Measurements from ENCODE around the gene SPATA2. TPM values are rescaled to one million over a fixed set of nuclear protein-coding genes. Genes with fewer than 3 reads are reported as not detected.

SPATA2 gene
- total and polyA plus RNA-seq, 4 donors: 2.9 to 5.8 (median 4.3) TPM

DNA sequence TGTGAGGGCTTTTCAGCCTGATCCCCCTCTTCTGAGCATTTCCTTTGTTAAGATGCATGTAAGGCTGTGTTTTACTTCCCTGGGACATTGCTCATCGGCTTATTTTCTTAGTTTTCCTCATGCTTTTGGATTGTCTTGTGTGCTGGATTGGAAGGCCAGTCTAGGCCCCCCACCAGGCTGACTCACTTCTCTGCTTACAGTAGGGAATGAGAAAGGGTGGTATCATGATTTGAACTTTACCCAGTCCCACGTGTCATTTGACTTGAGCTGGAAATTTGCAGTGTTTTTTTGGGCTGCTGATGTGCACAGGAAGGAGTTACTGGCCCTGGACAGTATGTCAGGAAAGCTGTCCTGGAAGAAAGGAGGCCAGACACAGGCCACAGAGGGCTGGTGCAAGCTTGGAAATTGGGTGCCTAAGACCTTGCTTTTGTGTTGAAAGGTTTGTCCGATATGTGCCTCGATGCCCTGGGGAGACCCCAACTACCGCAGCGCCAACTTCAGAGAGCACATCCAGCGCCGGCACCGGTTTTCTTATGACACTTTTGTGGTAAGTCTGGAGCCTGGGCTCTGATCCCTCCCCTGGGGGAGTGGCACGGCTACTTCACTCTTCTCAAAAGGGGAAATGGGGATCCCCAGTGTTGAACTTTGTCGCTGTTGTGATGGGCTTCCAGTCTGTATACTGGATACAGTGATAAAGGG, 33.6 kb upstream of the SPATA2 start:
- 88 to 89% methylated on average over 11 of the region's 11 CpGs for WGBS, 2 donors
- no peak for ATAC-seq (ENCODE audit: low FRiP score)
- Histone ChIP-seq H3K9me3 (ENCODE audit: control insufficient read depth, low read length) (no peaks in the 10 kb centered on the region), H3K27me3 (ENCODE audit: control insufficient read depth in 1 of 2, insufficient read depth in 2 of 2, low read length in 1 of 2) (no peaks in the 10 kb centered on the region), H3K36me3 (ENCODE audit: control insufficient read depth in 1 of 2, insufficient read depth in 2 of 2, low read length in 1 of 2) (peaks cover 3 to 9% of the 10 kb centered on the region in 2 donors), H3K4me3 (ENCODE audit: low read length in 2 of 2) (no peak overlapping the region), H3K4me1 (ENCODE audit: control insufficient read depth in 1 of 2, insufficient read depth in 2 of 2, low read length in 2 of 2) (no peaks in the 10 kb centered on the region), H3K27ac (ENCODE audit: low read depth in 1 of 2, low read length in 2 of 2) (no peak overlapping the region)
- DNase-seq: peak in 1 of 2 donors; percentile 66
- intact Hi-C loops (cut with DNase I): no loop called here

DNA sequence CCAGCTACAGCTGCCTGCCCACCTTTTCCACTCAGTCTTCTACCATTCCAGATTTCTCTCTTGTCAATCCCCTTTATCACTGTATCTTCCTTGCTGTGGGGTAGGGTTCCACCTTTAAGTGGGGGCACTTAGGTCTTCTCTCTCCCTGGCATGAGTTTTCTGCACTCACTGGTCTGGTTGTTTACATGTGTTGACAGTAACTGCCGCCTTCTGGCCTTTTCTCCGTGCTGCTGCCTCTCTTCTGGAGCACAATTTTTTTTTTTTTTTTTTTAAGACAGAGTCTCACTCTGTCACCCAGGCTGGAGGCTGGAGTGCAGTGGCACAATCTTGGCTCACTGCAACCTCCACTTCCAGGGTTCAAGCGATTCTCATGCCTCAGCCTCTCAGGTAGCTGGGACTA, 32.8 kb upstream of the SPATA2 start:
- Histone ChIP-seq H3K4me1 (ENCODE audit: control insufficient read depth in 1 of 2, insufficient read depth in 2 of 2, low read length in 2 of 2) (no peaks in the 10 kb centered on the region), H3K9me3 (ENCODE audit: control insufficient read depth, low read length) (no peaks in the 10 kb centered on the region), H3K4me3 (ENCODE audit: low read length in 2 of 2) (no peak overlapping the region), H3K27ac (ENCODE audit: low read depth in 1 of 2, low read length in 2 of 2) (no peak overlapping the region), H3K36me3 (ENCODE audit: control insufficient read depth in 1 of 2, insufficient read depth in 2 of 2, low read length in 1 of 2) (peaks cover 4 to 8% of the 10 kb centered on the region in 2 donors), H3K27me3 (ENCODE audit: control insufficient read depth in 1 of 2, insufficient read depth in 2 of 2, low read length in 1 of 2) (no peaks in the 10 kb centered on the region)
- 82 to 86% methylated on average over 3 of the region's 3 CpGs for WGBS, 2 donors
- intact Hi-C loops (cut with DNase I): no loop called here
- ATAC-seq (ENCODE audit: low FRiP score) (no peak), DNase-seq (no peak)

DNA sequence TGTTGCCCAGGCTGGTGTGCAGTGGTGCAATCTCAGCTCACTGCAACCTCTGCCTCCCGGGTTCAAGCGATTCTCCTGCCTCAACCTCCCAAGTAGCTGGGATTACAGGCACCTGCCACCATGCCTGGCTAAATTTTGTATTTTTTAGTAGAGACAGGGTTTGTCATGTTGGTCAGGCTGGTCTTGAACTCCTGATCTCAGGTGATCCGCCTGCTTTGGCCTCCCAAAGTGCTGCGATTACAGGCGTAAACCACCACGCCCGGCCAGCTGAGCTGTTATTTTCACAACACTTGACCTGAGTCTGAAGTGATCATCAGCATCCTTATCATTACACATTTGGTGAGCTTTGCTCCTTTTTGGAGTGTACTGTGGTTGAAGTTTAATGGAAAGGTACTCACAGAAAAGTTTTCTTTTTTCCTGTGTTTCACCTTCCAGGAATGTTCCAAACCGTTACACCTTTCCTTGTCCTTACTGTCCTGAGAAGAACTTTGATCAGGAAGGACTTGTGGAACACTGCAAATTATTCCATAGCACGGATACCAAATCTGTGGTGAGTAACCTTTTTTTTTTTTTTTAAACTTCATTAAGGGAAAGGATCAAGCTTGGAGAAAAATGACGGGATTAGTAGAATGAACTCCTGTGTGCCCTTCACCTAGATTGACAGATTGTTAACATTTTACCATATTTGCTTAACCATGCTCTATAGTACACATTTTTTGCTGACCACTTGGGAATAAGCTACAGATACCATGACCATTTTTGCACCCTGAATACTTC, 30.6 kb upstream of the SPATA2 start:
- H3K4me1 ChIP-seq (ENCODE audit: control insufficient read depth in 1 of 2, insufficient read depth in 2 of 2, low read length in 2 of 2): peaks cover 0 to 2% of the 10 kb centered on the region in 2 donors
- peak in 1 of 2 donors; percentile 32 for DNase-seq
- H3K27ac ChIP-seq (ENCODE audit: low read depth in 1 of 2, low read length in 2 of 2): no peak overlapping the region
- no peak overlapping the region for H3K4me3 ChIP-seq (ENCODE audit: low read length in 2 of 2)
- peaks cover 4 to 7% of the 10 kb centered on the region in 2 donors for H3K36me3 ChIP-seq (ENCODE audit: control insufficient read depth in 1 of 2, insufficient read depth in 2 of 2, low read length in 1 of 2)
- no peak for ATAC-seq (ENCODE audit: low FRiP score)
- 93 to 95% methylated on average over 10 of the region's 10 CpGs for WGBS, 2 donors
- no peaks in the 10 kb centered on the region for H3K27me3 ChIP-seq (ENCODE audit: control insufficient read depth in 1 of 2, insufficient read depth in 2 of 2, low read length in 1 of 2)
- intact Hi-C loops (cut with DNase I): no loop called here
- H3K9me3 ChIP-seq (ENCODE audit: control insufficient read depth, low read length): no peaks in the 10 kb centered on the region

DNA sequence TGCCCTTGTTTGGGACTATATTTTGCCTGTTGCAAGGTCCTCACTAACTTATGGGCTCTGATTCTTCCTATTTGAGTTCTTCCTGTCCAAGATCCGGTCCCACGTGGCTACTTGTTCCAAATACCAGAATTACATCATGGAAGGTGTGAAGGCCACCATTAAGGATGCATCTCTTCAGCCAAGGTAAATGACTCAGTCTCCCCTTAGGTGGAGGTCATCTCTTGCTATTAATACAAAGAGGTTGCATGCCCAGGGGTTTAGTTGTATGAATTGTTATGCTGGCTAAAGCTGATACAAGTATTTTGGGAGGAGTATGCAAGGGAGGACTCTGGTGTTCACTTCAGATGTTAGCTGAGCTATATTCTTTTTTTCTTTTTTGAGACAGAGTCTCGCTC, 30.0 kb upstream of the SPATA2 start:
- Histone ChIP-seq H3K27ac (ENCODE audit: low read depth in 1 of 2, low read length in 2 of 2) (no peak overlapping the region), H3K27me3 (ENCODE audit: control insufficient read depth in 1 of 2, insufficient read depth in 2 of 2, low read length in 1 of 2) (no peaks in the 10 kb centered on the region), H3K4me1 (ENCODE audit: control insufficient read depth in 1 of 2, insufficient read depth in 2 of 2, low read length in 2 of 2) (peaks cover 0 to 2% of the 10 kb centered on the region in 2 donors), H3K36me3 (ENCODE audit: control insufficient read depth in 1 of 2, insufficient read depth in 2 of 2, low read length in 1 of 2) (peaks cover 2 to 7% of the 10 kb centered on the region in 2 donors), H3K9me3 (ENCODE audit: control insufficient read depth, low read length) (no peaks in the 10 kb centered on the region), H3K4me3 (ENCODE audit: low read length in 2 of 2) (no peak overlapping the region)
- DNase-seq (no peak), ATAC-seq (ENCODE audit: low FRiP score) (no peak)
- intact Hi-C loops (cut with DNase I): no loop called here
- whole genome bisulfite sequencing, 2 donors: 71 to 75% methylated on average over 3 of the region's 3 CpGs

DNA sequence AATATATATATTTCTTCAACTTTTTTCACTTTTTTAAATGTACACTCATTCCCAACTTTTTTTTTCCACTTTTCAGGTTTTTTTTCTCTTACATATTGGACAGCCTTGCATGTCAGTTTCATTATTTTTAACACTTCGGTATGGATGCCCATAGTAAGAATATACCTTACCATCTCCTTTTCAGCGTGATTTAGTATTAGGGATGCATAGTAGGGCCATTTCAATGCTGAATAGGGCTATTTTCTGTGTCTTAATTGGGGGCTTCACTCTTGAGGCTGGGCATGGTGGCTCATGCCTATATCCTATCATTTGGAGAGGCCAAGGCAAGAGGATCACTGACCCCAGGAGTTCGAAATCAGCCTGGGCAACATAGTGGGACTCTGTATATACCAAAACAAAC, 27.6 kb upstream of the SPATA2 start:
- Histone ChIP-seq H3K9me3 (ENCODE audit: control insufficient read depth, low read length) (no peaks in the 10 kb centered on the region), H3K4me1 (ENCODE audit: control insufficient read depth in 1 of 2, insufficient read depth in 2 of 2, low read length in 2 of 2) (peaks cover 0 to 2% of the 10 kb centered on the region in 2 donors), H3K36me3 (ENCODE audit: control insufficient read depth in 1 of 2, insufficient read depth in 2 of 2, low read length in 1 of 2) (peaks cover 2 to 7% of the 10 kb centered on the region in 2 donors), H3K27ac (ENCODE audit: low read depth in 1 of 2, low read length in 2 of 2) (no peak overlapping the region), H3K27me3 (ENCODE audit: control insufficient read depth in 1 of 2, insufficient read depth in 2 of 2, low read length in 1 of 2) (no peaks in the 10 kb centered on the region), H3K4me3 (ENCODE audit: low read length in 2 of 2) (no peak overlapping the region)
- intact Hi-C loops (cut with DNase I): no loop called here
- ATAC-seq (ENCODE audit: low FRiP score) (no peak), DNase-seq (peak in 1 of 2 donors; percentile 9)
- 91 to 96% methylated on average over 3 of the region's 3 CpGs for WGBS, 2 donors

DNA sequence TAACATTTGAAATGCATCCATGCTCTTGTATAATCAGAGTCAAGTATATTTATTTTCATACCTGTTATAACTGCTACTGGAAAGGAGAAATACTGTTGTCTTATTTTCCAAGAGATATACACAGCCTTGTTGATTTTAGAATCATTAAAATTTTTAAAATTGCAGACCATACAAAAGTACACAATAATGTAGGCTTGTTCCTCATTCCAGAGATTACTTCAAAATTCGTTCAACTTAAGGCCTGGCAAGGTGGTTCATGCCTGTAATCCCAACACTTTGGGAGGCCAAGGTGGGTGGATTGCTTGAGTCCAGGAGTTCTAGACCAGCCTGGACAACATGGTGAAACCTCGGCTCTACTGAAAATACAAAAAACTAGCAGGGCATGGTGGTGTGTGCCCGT, 27.0 kb upstream of the SPATA2 start:
- peaks cover 2 to 7% of the 10 kb centered on the region in 2 donors for H3K36me3 ChIP-seq (ENCODE audit: control insufficient read depth in 1 of 2, insufficient read depth in 2 of 2, low read length in 1 of 2)
- DNase-seq (no peak), ATAC-seq (ENCODE audit: low FRiP score) (no peak)
- no peaks in the 10 kb centered on the region for H3K27me3 ChIP-seq (ENCODE audit: control insufficient read depth in 1 of 2, insufficient read depth in 2 of 2, low read length in 1 of 2)
- H3K4me1 ChIP-seq (ENCODE audit: control insufficient read depth in 1 of 2, insufficient read depth in 2 of 2, low read length in 2 of 2): peaks cover 0 to 2% of the 10 kb centered on the region in 2 donors
- no peak overlapping the region for H3K27ac ChIP-seq (ENCODE audit: low read depth in 1 of 2, low read length in 2 of 2)
- WGBS, 2 donors: 48 to 55% methylated on average over 3 of the region's 3 CpGs
- no peaks in the 10 kb centered on the region for H3K9me3 ChIP-seq (ENCODE audit: control insufficient read depth, low read length)
- no peak overlapping the region for H3K4me3 ChIP-seq (ENCODE audit: low read length in 2 of 2)
- intact Hi-C loops (cut with DNase I): no loop called here

DNA sequence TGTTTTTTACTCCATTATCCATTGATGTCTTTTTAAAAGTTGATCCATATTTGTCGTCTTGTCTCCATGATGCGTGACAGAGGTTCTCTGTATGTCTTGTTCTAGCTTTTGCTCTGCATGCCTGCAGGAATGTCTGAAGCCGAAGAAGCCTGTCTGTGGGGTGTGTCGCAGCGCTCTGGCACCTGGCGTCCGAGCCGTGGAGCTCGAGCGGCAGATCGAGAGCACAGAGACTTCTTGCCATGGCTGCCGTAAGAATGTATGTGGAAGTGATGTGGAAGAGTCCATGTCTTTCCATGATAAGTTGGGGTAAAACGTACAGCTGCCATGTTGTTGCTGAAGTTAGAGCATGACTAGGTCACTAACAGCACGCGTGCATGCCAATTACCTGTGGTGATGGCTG, 26.1 kb upstream of the SPATA2 start:
- no peak overlapping the region for H3K4me3 ChIP-seq (ENCODE audit: low read length in 2 of 2)
- WGBS, 2 donors: 93 to 96% methylated on average over 15 of the region's 15 CpGs
- intact Hi-C loops (cut with DNase I): no loop called here
- no peaks in the 10 kb centered on the region for H3K27me3 ChIP-seq (ENCODE audit: control insufficient read depth in 1 of 2, insufficient read depth in 2 of 2, low read length in 1 of 2)
- no peaks in the 10 kb centered on the region for H3K9me3 ChIP-seq (ENCODE audit: control insufficient read depth, low read length)
- no peak overlapping the region for H3K27ac ChIP-seq (ENCODE audit: low read depth in 1 of 2, low read length in 2 of 2)
- peaks cover 2 to 7% of the 10 kb centered on the region in 2 donors for H3K36me3 ChIP-seq (ENCODE audit: control insufficient read depth in 1 of 2, insufficient read depth in 2 of 2, low read length in 1 of 2)
- DNase-seq: peak in 1 of 2 donors; percentile 22
- ATAC-seq (ENCODE audit: low FRiP score): no peak
- H3K4me1 ChIP-seq (ENCODE audit: control insufficient read depth in 1 of 2, insufficient read depth in 2 of 2, low read length in 2 of 2): peaks cover 0 to 2% of the 10 kb centered on the region in 2 donors

DNA sequence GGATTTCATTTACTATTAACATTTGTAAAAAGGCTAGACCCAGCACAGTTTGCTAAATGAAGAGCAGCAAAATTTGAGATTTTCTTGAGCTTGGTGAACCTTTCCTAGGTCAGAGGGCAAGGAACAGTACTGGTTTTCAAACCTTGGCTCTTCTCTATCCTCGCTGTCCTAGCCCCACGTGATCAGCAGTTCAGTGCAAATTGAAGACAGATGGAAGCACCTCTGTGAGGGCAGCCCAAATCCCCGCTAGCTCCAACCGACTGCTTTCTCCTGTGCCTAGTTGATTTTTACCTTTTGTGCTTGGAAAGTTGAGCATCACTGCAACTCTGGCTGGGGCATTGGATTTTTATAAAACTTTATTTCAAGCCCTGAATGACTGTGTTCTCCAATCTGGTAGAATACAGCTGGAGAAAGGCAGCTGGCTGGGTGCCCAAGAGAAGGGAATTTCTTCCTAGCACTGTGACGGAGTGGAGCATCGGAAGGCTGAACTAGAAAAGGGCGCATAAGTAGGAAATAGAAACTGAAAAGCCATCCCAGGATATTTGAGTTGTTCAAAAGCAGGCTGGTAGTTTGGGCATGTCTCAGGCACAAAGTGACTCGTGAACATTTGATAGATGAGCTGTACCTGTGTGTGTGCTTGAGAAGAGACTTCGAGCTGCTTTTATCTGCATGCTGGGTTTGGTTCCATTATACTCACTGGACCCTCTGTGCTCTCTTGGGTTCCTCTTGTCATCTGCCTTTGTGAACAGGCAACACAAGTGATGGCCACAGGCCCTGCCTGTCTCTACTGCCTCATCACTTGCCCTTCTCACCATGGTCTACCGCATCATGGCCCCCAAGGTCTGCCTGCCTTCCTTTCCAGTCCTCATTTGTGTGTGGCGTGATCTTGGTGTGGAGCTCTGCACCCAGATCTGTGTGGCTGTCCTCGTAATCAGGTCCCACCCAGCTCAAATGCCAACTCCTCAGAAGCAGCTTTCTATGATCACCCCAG, 23.1 kb upstream of the SPATA2 start:
- H3K36me3 ChIP-seq (ENCODE audit: control insufficient read depth in 1 of 2, insufficient read depth in 2 of 2, low read length in 1 of 2): peaks cover 0 to 4% of the 10 kb centered on the region in 2 donors
- H3K27ac ChIP-seq (ENCODE audit: low read depth in 1 of 2, low read length in 2 of 2): no peak overlapping the region
- DNase-seq (peak; percentile 78 to 81), ATAC-seq (ENCODE audit: low FRiP score) (no peak)
- H3K4me3 ChIP-seq (ENCODE audit: low read length in 2 of 2): no peak overlapping the region
- intact Hi-C loops (cut with DNase I): loop anchor here in 1 of 2 donors (10.0 kb wide), 1 partner anchor 394 kb away; no protein-coding TSS in a partner anchor
- H3K4me1 ChIP-seq (ENCODE audit: control insufficient read depth in 1 of 2, insufficient read depth in 2 of 2, low read length in 2 of 2): peaks cover 0 to 2% of the 10 kb centered on the region in 2 donors
- WGBS, 2 donors: 56 to 60% methylated on average over 12 of the region's 12 CpGs
- no peaks in the 10 kb centered on the region for H3K9me3 ChIP-seq (ENCODE audit: control insufficient read depth, low read length)
- H3K27me3 ChIP-seq (ENCODE audit: control insufficient read depth in 1 of 2, insufficient read depth in 2 of 2, low read length in 1 of 2): no peaks in the 10 kb centered on the region
